ENCODE results near the gene CYP2A7. TPM values are rescaled to one million over a fixed set of nuclear protein-coding genes. Genes with fewer than 3 reads are reported as not detected.
"Not testable (repeated sequence)": the region's sequence is repeated elsewhere in the genome, so short reads cannot be mapped to it uniquely, and the experiment has no call there.

CYP2A7 gene
- total RNA-seq, 1 experiment from 2014 or later: not detected

GRCh38 chr19:40904673-40905156 lies 22.7 kb upstream of the CYP2A7 start:
- not testable (repeated sequence) for H2AFZ ChIP-seq (ENCODE audit: low read length); DNase-seq; H3K9me2 ChIP-seq (replicated peaks; ENCODE audit: insufficient read depth, low read length); H3K27ac ChIP-seq (ENCODE audit: low read length); H3K9ac ChIP-seq (ENCODE audit: low read length); H3K36me3 ChIP-seq (ENCODE audit: insufficient read depth, low read length); H4K20me1 ChIP-seq (ENCODE audit: insufficient read depth, low read depth, low read length); H3K4me3 ChIP-seq (ENCODE audit: low read length); H3K4me2 ChIP-seq (ENCODE audit: low read depth, low read length, poor library complexity, severe bottlenecking); H3K79me2 ChIP-seq (ENCODE audit: low read length); H3K4me1 ChIP-seq (ENCODE audit: low read length); H3K27me3 ChIP-seq (ENCODE audit: low read length); H3K9me3 ChIP-seq (ENCODE audit: low read length)

- not testable (repeated sequence) for H3K27me3 ChIP-seq (ENCODE audit: low read length); DNase-seq; H3K27ac ChIP-seq (ENCODE audit: low read length); H3K9me2 ChIP-seq (replicated peaks; ENCODE audit: insufficient read depth, low read length); H4K20me1 ChIP-seq (ENCODE audit: insufficient read depth, low read depth, low read length); H2AFZ ChIP-seq (ENCODE audit: low read length); H3K4me3 ChIP-seq (ENCODE audit: low read length); H3K9ac ChIP-seq (ENCODE audit: low read length); H3K4me1 ChIP-seq (ENCODE audit: low read length); H3K36me3 ChIP-seq (ENCODE audit: insufficient read depth, low read length); H3K9me3 ChIP-seq (ENCODE audit: low read length); H3K4me2 ChIP-seq (ENCODE audit: low read depth, low read length, poor library complexity, severe bottlenecking); H3K79me2 ChIP-seq (ENCODE audit: low read length)
These were observed 20.1 kb upstream of the CYP2A7 start for GRCh38 chr19:40901975-40902750.

- not testable (repeated sequence) for H3K36me3 ChIP-seq (ENCODE audit: insufficient read depth, low read length); H3K79me2 ChIP-seq (ENCODE audit: low read length); H3K4me3 ChIP-seq (ENCODE audit: low read length); H3K27ac ChIP-seq (ENCODE audit: low read length); H3K9me3 ChIP-seq (ENCODE audit: low read length); H2AFZ ChIP-seq (ENCODE audit: low read length); H3K4me1 ChIP-seq (ENCODE audit: low read length); H3K9ac ChIP-seq (ENCODE audit: low read length); H3K4me2 ChIP-seq (ENCODE audit: low read depth, low read length, poor library complexity, severe bottlenecking); H3K9me2 ChIP-seq (replicated peaks; ENCODE audit: insufficient read depth, low read length); H3K27me3 ChIP-seq (ENCODE audit: low read length); DNase-seq; H4K20me1 ChIP-seq (ENCODE audit: insufficient read depth, low read depth, low read length)
These were observed 18.5 kb upstream of the CYP2A7 start for GRCh38 chr19:40900521-40900920.

GRCh38 chr19:40899964-40900363 lies 17.9 kb upstream of the CYP2A7 start:
- H3K9me2 ChIP-seq (replicated peaks; ENCODE audit: insufficient read depth, low read length); H3K4me1 ChIP-seq (ENCODE audit: low read length); H3K4me3 ChIP-seq (ENCODE audit: low read length); H3K4me2 ChIP-seq (ENCODE audit: low read depth, low read length, poor library complexity, severe bottlenecking); H3K79me2 ChIP-seq (ENCODE audit: low read length); H4K20me1 ChIP-seq (ENCODE audit: insufficient read depth, low read depth, low read length); H3K9ac ChIP-seq (ENCODE audit: low read length); H2AFZ ChIP-seq (ENCODE audit: low read length); H3K27me3 ChIP-seq (ENCODE audit: low read length); H3K36me3 ChIP-seq (ENCODE audit: insufficient read depth, low read length); H3K27ac ChIP-seq (ENCODE audit: low read length); H3K9me3 ChIP-seq (ENCODE audit: low read length); DNase-seq: not testable (repeated sequence)

- not testable (repeated sequence) for DNase-seq; H3K27ac ChIP-seq (ENCODE audit: low read length); H3K79me2 ChIP-seq (ENCODE audit: low read length); H3K9me3 ChIP-seq (ENCODE audit: low read length); H3K9me2 ChIP-seq (replicated peaks; ENCODE audit: insufficient read depth, low read length); H3K4me3 ChIP-seq (ENCODE audit: low read length); H3K4me1 ChIP-seq (ENCODE audit: low read length); H4K20me1 ChIP-seq (ENCODE audit: insufficient read depth, low read depth, low read length); H3K9ac ChIP-seq (ENCODE audit: low read length); H2AFZ ChIP-seq (ENCODE audit: low read length); H3K36me3 ChIP-seq (ENCODE audit: insufficient read depth, low read length); H3K27me3 ChIP-seq (ENCODE audit: low read length); H3K4me2 ChIP-seq (ENCODE audit: low read depth, low read length, poor library complexity, severe bottlenecking)
These were observed 15.1 kb upstream of the CYP2A7 start for GRCh38 chr19:40896843-40897789.

GRCh38 chr19:40896418-40896796 lies 14.4 kb upstream of the CYP2A7 start:
- H3K36me3 ChIP-seq (ENCODE audit: insufficient read depth, low read length): no peaks in the 10 kb centered on the region
- no peak for DNase-seq
- no peaks in the 10 kb centered on the region for H4K20me1 ChIP-seq (ENCODE audit: insufficient read depth, low read depth, low read length)
- no peak overlapping the region for H3K4me2 ChIP-seq (ENCODE audit: low read depth, low read length, poor library complexity, severe bottlenecking)
- no peak overlapping the region for H2AFZ ChIP-seq (ENCODE audit: low read length)
- no peak overlapping the region for H3K27ac ChIP-seq (ENCODE audit: low read length)
- H3K79me2 ChIP-seq (ENCODE audit: low read length): no peaks in the 10 kb centered on the region
- no peaks in the 10 kb centered on the region for H3K9me3 ChIP-seq (ENCODE audit: low read length)
- H3K9ac ChIP-seq (ENCODE audit: low read length): no peak overlapping the region
- no peaks in the 10 kb centered on the region for H3K9me2 ChIP-seq (replicated peaks; ENCODE audit: insufficient read depth, low read length)
- no peaks in the 10 kb centered on the region for H3K27me3 ChIP-seq (ENCODE audit: low read length)
- H3K4me3 ChIP-seq (ENCODE audit: low read length): no peak overlapping the region
- H3K4me1 ChIP-seq (ENCODE audit: low read length): no peaks in the 10 kb centered on the region

GRCh38 chr19:40893112-40893511 lies 11.1 kb upstream of the CYP2A7 start:
- H3K9ac ChIP-seq (ENCODE audit: low read length): no peak overlapping the region
- H4K20me1 ChIP-seq (ENCODE audit: insufficient read depth, low read depth, low read length): no peaks in the 10 kb centered on the region
- no peak overlapping the region for H3K27ac ChIP-seq (ENCODE audit: low read length)
- H3K4me2 ChIP-seq (ENCODE audit: low read depth, low read length, poor library complexity, severe bottlenecking): no peak overlapping the region
- H3K79me2 ChIP-seq (ENCODE audit: low read length): no peaks in the 10 kb centered on the region
- no peaks in the 10 kb centered on the region for H3K9me2 ChIP-seq (replicated peaks; ENCODE audit: insufficient read depth, low read length)
- no peak overlapping the region for H2AFZ ChIP-seq (ENCODE audit: low read length)
- H3K4me1 ChIP-seq (ENCODE audit: low read length): no peaks in the 10 kb centered on the region
- H3K4me3 ChIP-seq (ENCODE audit: low read length): no peak overlapping the region
- DNase-seq: no peak
- no peaks in the 10 kb centered on the region for H3K36me3 ChIP-seq (ENCODE audit: insufficient read depth, low read length)
- H3K9me3 ChIP-seq (ENCODE audit: low read length): no peaks in the 10 kb centered on the region
- H3K27me3 ChIP-seq (ENCODE audit: low read length): no peaks in the 10 kb centered on the region

GRCh38 chr19:40889366-40889765 lies 7.3 kb upstream of the CYP2A7 start:
- DNase-seq: no peak
- H3K4me2 ChIP-seq (ENCODE audit: low read depth, low read length, poor library complexity, severe bottlenecking): no peak overlapping the region
- H3K27ac ChIP-seq (ENCODE audit: low read length): no peak overlapping the region
- no peaks in the 10 kb centered on the region for H4K20me1 ChIP-seq (ENCODE audit: insufficient read depth, low read depth, low read length)
- no peaks in the 10 kb centered on the region for H3K36me3 ChIP-seq (ENCODE audit: insufficient read depth, low read length)
- H3K4me1 ChIP-seq (ENCODE audit: low read length): no peaks in the 10 kb centered on the region
- no peaks in the 10 kb centered on the region for H3K9me2 ChIP-seq (replicated peaks; ENCODE audit: insufficient read depth, low read length)
- no peak overlapping the region for H3K4me3 ChIP-seq (ENCODE audit: low read length)
- H3K79me2 ChIP-seq (ENCODE audit: low read length): no peaks in the 10 kb centered on the region
- no peaks in the 10 kb centered on the region for H3K9me3 ChIP-seq (ENCODE audit: low read length)
- no peak overlapping the region for H3K9ac ChIP-seq (ENCODE audit: low read length)
- no peak overlapping the region for H2AFZ ChIP-seq (ENCODE audit: low read length)
- H3K27me3 ChIP-seq (ENCODE audit: low read length): no peaks in the 10 kb centered on the region

Data from Karpas-422 (cell line).